Endothelial cell (in vitro differentiated cells): ENCODE results near the gene PRSS22. TPM values are rescaled to one million over a fixed set of nuclear protein-coding genes. Genes with fewer than 3 reads are reported as not detected.

ENCODE experiments used
- DNase-seq: peaks from one replicate; pipeline ENCODE4 v3.0.0; 2021; ENCODE audit warnings: low spot score
- H3K27ac Mint-ChIP-seq: one replicate; pipeline ENCODE4 v1.8.0; 2021; ENCODE audit warnings: mixed read lengths, inconsistent platforms; ENCODE audit not compliant: unreplicated experiment
- H3K27me3 Mint-ChIP-seq: one replicate; pipeline ENCODE4 v1.8.0; 2021; ENCODE audit warnings: mild to moderate bottlenecking, moderate library complexity, mixed read lengths, inconsistent platforms; ENCODE audit not compliant: unreplicated experiment
- H3K36me3 Mint-ChIP-seq: one replicate; pipeline ENCODE4 v1.8.0; 2021; ENCODE audit warnings: mild to moderate bottlenecking, low read depth, mixed read lengths, inconsistent platforms; ENCODE audit not compliant: unreplicated experiment
- H3K4me1 Mint-ChIP-seq: one replicate; pipeline ENCODE4 v1.8.0; 2021; ENCODE audit warnings: mild to moderate bottlenecking, mixed read lengths, inconsistent platforms; ENCODE audit not compliant: unreplicated experiment
- H3K4me3 Mint-ChIP-seq: one replicate; pipeline ENCODE4 v1.8.0; 2021; ENCODE audit warnings: mild to moderate bottlenecking, mixed read lengths, inconsistent platforms; ENCODE audit not compliant: unreplicated experiment
- H3K9me3 Mint-ChIP-seq: one replicate; pipeline ENCODE4 v1.8.0; 2021; ENCODE audit warnings: mixed read lengths, inconsistent platforms; ENCODE audit not compliant: unreplicated experiment
- CTCF ChIP-seq: fragments of 200-600 bp; sonication (generic); IDR thresholded peaks from one replicate; pipeline ENCODE4 v1.5.0; 2021; ENCODE audit warnings: antibody characterized with exemption; ENCODE audit not compliant: unreplicated experiment
- total RNA-seq: library from RNA; stranded (reverse); fragmentation: NEBNext Ultra II Directional; extraction: Animal tissue kit (Norgen Biotek cat#: 25700); gene quantifications from one replicate; pipeline ENCODE4 v1.2.1, GENCODE V29; 2021; ENCODE audit not compliant: unreplicated experiment

The PRSS22 gene
- total RNA-seq, 1 donor from 2014 or later, result 0.59 TPM

- Mint-ChIP-seq H3K27me3 (peaks cover 17% of the 10 kb centered on the region), H3K4me1 (peaks cover 10% of the 10 kb centered on the region), H3K4me3 (no peak overlapping the region), H3K27ac (no peak overlapping the region), H3K36me3 (peaks cover 10% of the 10 kb centered on the region), H3K9me3 (no peaks in the 10 kb centered on the region)
- no peak for TF ChIP-seq CTCF
- no peak for DNase-seq
Observed at GRCh38 chr16:2835638-2836493, 22.1 kb downstream of the PRSS22 start.

- Mint-ChIP-seq H3K9me3 (no peaks in the 10 kb centered on the region), H3K4me3 (no peak overlapping the region), H3K27me3 (peaks cover 18% of the 10 kb centered on the region), H3K36me3 (peaks cover 10% of the 10 kb centered on the region), H3K27ac (no peak overlapping the region), H3K4me1 (peaks cover 14% of the 10 kb centered on the region)
- no peak for DNase-seq
- no peak for TF ChIP-seq CTCF
Observed at GRCh38 chr16:2834968-2835367, 23.0 kb downstream of the PRSS22 start.

- DNase-seq, result no peak
- Mint-ChIP-seq H3K27me3 (peaks cover 18% of the 10 kb centered on the region), H3K4me3 (no peak overlapping the region), H3K4me1 (peaks cover 14% of the 10 kb centered on the region), H3K9me3 (no peaks in the 10 kb centered on the region), H3K36me3 (peaks cover 10% of the 10 kb centered on the region), H3K27ac (no peak overlapping the region)
- no peak for TF ChIP-seq CTCF
Observed at GRCh38 chr16:2833776-2834175, 24.2 kb downstream of the PRSS22 start.

- no peak for TF ChIP-seq CTCF
- Mint-ChIP-seq H3K4me1 (peaks cover 7% of the 10 kb centered on the region), H3K4me3 (no peak overlapping the region), H3K27me3 (peaks cover 13% of the 10 kb centered on the region), H3K9me3 (no peaks in the 10 kb centered on the region), H3K36me3 (no peaks in the 10 kb centered on the region), H3K27ac (no peak overlapping the region)
- DNase-seq, result no peak
Observed at GRCh38 chr16:2831203-2831602, 26.8 kb downstream of the PRSS22 start.

GRCh38 chr16:2830355-2830695 is 27.6 kb downstream of the PRSS22 start:
- DNase-seq, result no peak

More at GRCh38 chr16:2830355-2830695, 27.6 kb downstream of the PRSS22 start:
- Mint-ChIP-seq H3K4me3 (no peak overlapping the region), H3K9me3 (no peaks in the 10 kb centered on the region), H3K27ac (no peak overlapping the region), H3K27me3 (peaks cover 14% of the 10 kb centered on the region), H3K36me3 (no peaks in the 10 kb centered on the region), H3K4me1 (peaks cover 7% of the 10 kb centered on the region)
- TF ChIP-seq CTCF, result no peak
